Spinal cord (tissue), 10 donors: Measurements from ENCODE around the gene PCBP4. TPM values are rescaled to one million over a fixed set of nuclear protein-coding genes. Genes with fewer than 3 reads are reported as not detected.

Source experiments
- DNase-seq, 6 donors: peaks; one replicate each; pipeline versions ENCODE4 v3.0.0 to v3.0.0-alpha.2; 2013 to 2015; ENCODE audit warnings: low spot score in 6 of 6, low read depth in 4 of 6
- H3K27ac ChIP-seq: one replicate; pipeline ENCODE4 v1.5.1; 2013; ENCODE audit warnings: low read depth, low read length, control low read depth
- H3K27me3 ChIP-seq: one replicate; pipeline ENCODE4 v1.6.1; 2013; ENCODE audit warnings: low read length; ENCODE audit not compliant: control insufficient read depth, insufficient read depth
- H3K36me3 ChIP-seq: one replicate; pipeline ENCODE4 v1.6.1; 2013; ENCODE audit warnings: low read length; ENCODE audit not compliant: control insufficient read depth, insufficient read depth
- H3K4me1 ChIP-seq: one replicate; pipeline ENCODE4 v1.6.1; 2013; ENCODE audit warnings: low read length; ENCODE audit not compliant: control insufficient read depth, insufficient read depth
- H3K4me3 ChIP-seq: one replicate; pipeline ENCODE4 v1.5.1; 2013; ENCODE audit warnings: low read depth, low read length, control low read depth
- H3K9me3 ChIP-seq: one replicate; pipeline ENCODE4 v1.6.1; 2013; ENCODE audit warnings: low read length; ENCODE audit not compliant: control insufficient read depth, insufficient read depth
- WGBS: methylation state at CpG from one replicate; pipeline ENCODE4 v1.1.5; 2013; ENCODE audit warnings: missing lambda C conversion rate; ENCODE audit not compliant: insufficient coverage; 5-methylcytosine and 5-hydroxymethylcytosine counted together
- polyA plus RNA-seq, 2 donors: library from polyadenylated mRNA; unstranded; fragments of 120-200 nt; gene quantifications; one replicate each; pipeline ENCODE4 v1.2.1, GENCODE V29; 2013; ENCODE audit not compliant: insufficient read length in 2 of 2
- total RNA-seq, 2 donors: library from RNA; depleted of rRNA in 1 of 2; stranded (reverse); fragments of 120-200 nt in 1 of 2; fragments of >200 nt in 1 of 2; gene quantifications; one replicate each; pipeline versions ENCODE4 v1.2.3 to v1.2.4, GENCODE V29; 2013 to 2014
- donor health status: healthy.

The PCBP4 gene
- total and polyA plus RNA-seq, 4 donors, result 53.5 to 271 (median 159) TPM

DNA sequence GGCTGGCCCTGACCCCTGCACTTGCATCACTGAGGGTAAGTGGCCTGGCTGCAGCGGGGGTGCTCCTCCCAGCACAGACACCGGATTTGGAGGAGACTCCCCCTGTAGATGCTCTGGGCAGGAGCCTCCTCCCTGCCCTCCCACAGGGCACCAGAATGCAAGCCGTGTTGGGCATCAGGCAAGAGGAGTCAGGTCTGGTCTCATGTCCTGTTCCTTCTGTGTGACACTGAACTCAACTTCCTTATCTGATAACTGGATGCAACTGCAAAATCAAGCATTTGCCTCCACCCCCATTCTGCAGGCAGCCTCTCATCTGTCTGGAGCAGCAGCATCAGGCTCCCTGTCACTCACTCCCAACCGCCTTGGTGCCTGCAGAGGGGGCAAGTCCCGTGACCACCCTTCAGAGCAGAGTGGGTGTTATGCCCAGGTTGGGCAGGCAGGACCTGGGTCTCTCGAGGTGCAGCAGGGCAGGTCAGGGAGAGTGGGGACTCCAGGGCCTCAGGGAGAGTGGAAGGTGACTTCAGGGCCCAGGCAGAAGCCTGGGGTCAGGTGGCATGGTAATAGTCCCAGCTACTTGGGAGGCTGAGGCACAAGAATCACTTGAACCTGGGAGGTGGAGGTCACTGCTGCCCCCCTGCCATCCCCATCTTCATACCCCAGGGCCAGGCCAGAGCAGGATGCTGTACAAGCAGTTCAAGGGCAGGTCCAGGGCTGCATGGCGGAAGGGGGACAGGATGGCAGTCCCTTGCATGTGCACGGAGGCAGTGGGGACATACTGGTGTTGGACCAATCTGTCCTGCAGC, 39.0 kb upstream of the PCBP4 start:
- Histone ChIP-seq H3K27ac (no peak overlapping the region), H3K4me1 (peaks cover 57% of the 10 kb centered on the region), H3K36me3 (no peaks in the 10 kb centered on the region), H3K4me3 (no peak overlapping the region), H3K27me3 (no peaks in the 10 kb centered on the region), H3K9me3 (no peaks in the 10 kb centered on the region)
- 55% methylated on average over 8 of the region's 8 CpGs for WGBS
- no peak for DNase-seq

DNA sequence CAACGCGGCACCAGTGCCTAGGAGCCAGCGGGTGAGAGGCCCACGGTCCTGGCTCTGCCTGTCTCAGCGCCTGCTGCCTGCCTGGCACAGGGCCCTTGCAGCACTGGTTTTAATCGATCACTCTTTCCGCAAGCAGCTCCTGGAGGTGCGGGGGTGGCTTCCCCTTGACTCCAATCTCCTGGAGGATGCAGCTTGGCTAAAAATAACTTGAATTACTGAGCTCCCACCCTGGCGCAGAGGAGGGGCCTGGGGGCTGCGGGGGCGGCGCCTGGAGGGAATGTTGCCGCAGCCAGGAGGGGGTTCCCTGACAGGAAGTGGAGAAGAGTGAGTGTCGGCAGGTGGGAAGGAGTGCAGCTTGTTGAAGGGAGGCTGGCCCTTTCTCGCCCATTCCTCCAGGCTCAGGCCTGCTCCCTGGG, 38.3 kb upstream of the PCBP4 start:
- no peaks in the 10 kb centered on the region for H3K27me3 ChIP-seq
- peak overlapping the region; percentile 4 for H3K27ac ChIP-seq
- DNase-seq, result peak in 2 of 6 donors; percentile 68 to 86
- peaks cover 57% of the 10 kb centered on the region for H3K4me1 ChIP-seq
- 10% methylated on average over 15 of the region's 15 CpGs for WGBS
- no peaks in the 10 kb centered on the region for H3K9me3 ChIP-seq
- H3K36me3 ChIP-seq, result no peaks in the 10 kb centered on the region
- H3K4me3 ChIP-seq, result no peak overlapping the region

DNA sequence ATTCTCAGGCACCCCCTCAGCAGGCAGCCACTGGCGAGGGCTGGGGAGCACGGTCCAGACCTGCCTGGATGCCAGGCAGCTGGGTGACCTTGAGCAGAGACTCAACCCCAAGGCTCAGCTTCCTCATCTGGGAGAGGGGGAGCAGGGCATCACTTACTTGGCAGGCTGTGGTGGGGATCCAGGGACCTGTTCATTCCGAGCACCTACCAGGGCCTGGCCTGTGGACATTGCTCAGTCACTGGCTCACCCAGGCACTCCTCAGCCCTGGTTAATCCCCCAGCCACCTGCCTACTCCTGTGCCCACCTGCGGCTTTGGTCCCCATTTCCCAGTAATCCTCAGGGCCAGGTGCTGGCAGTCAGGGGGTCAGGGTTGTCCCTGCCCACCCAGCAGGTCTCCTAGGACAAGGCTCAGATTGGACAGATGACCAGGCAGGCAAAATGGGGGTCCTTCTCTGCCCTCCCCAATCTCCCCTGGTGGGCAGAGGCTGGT, 37.7 kb upstream of the PCBP4 start:
- no peaks in the 10 kb centered on the region for H3K27me3 ChIP-seq
- peaks cover 57% of the 10 kb centered on the region for H3K4me1 ChIP-seq
- no peaks in the 10 kb centered on the region for H3K36me3 ChIP-seq
- H3K9me3 ChIP-seq, result no peaks in the 10 kb centered on the region
- H3K4me3 ChIP-seq, result no peak overlapping the region
- peak overlapping the region; percentile 4 for H3K27ac ChIP-seq
- 79% methylated on average over 4 of the region's 4 CpGs for WGBS
- DNase-seq, result no peak

DNA sequence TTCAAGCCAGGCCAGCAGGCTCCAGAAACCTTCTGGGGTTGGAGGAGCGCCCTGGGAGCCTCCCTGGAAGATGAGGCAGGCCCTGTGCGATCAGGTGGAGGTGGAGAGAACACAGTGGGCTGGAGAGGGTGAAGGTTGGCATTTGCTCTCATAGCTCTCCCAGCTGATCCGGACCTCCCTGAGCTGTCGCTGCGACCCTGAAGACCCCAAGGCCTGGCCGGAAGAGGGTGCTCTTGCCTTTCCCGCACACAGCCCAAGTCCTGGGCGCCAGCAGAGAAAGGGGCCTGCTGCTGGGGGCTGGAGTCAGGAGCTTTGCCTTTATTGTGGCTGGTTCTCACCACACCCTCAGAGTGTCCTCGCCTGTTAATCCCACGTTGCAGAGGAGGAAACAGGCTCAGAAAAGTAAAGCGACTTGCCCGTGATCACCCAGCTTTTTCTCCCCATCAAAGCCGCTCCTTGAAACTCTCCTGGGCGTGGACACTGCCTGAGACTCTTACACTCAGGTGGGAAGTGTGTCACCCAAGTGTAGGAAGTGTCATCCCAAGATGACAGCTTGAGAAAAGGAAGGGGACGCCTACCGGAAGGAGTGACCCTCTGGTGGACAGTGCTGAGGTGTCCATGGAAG, 37.0 kb upstream of the PCBP4 start:
- WGBS, result 25% methylated on average over 11 of the region's 16 CpGs
- H3K36me3 ChIP-seq, result no peaks in the 10 kb centered on the region
- no peak overlapping the region for H3K27ac ChIP-seq
- no peak overlapping the region for H3K4me3 ChIP-seq
- no peaks in the 10 kb centered on the region for H3K9me3 ChIP-seq
- H3K4me1 ChIP-seq, result peaks cover 57% of the 10 kb centered on the region
- DNase-seq, result peak in 3 of 6 donors; percentile 65 to 89 (median 87)
- H3K27me3 ChIP-seq, result no peaks in the 10 kb centered on the region

DNA sequence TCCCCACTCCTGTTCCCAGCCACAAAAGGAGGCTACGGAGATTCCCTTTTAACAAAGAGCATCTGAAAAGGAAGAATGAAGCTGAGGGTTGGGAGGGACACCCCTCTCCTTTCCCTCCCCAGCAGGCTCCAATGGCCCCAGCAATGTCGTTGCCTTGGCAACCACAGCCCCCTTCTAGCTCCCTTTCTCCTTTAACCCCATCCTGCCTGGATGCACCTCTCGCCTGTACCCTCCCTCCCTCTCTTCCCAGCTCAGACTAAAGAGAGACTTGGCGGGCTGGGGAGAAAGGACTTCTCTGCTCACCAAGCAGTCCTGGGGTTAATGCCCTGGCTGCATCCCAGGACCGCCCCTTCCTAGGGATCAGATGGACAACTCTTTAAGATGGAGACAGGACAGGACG, 35.5 kb upstream of the PCBP4 start:
- no peak overlapping the region for H3K4me3 ChIP-seq
- peaks cover 57% of the 10 kb centered on the region for H3K4me1 ChIP-seq
- H3K36me3 ChIP-seq, result no peaks in the 10 kb centered on the region
- WGBS, result 83% methylated on average over 1 of the region's 6 CpGs
- no peaks in the 10 kb centered on the region for H3K27me3 ChIP-seq
- H3K9me3 ChIP-seq, result no peaks in the 10 kb centered on the region
- H3K27ac ChIP-seq, result no peak overlapping the region
- peak in 2 of 6 donors; percentile 40 to 89 for DNase-seq

DNA sequence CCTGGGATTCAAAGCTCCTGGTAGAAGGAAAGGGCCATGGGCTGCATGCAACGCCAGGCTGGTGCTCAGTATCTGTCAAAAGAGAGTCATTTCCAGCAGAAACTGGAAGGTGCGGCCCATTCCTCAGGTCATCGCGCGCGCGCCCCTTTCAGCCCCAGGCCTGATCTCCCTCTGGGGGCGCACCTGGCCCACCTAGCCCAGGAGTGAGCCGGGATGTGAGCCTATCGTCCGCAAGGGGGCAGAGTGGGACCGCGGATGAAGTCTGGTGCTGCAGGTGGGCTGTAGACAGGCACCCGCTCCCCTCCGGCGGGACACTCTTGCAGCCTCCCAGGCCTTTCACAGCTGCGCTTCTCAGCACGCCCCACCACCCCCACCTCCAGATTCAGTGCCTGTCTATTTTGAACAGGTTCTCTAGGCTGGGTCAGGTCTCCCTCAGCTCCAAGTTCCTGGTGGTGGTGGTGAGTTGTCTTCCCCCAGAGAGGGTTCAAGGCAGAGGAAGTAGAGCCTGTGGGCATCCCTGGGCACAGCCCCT, 34.3 kb upstream of the PCBP4 start:
- no peak overlapping the region for H3K27ac ChIP-seq
- H3K27me3 ChIP-seq, result no peaks in the 10 kb centered on the region
- no peak overlapping the region for H3K4me3 ChIP-seq
- no peaks in the 10 kb centered on the region for H3K36me3 ChIP-seq
- H3K9me3 ChIP-seq, result no peaks in the 10 kb centered on the region
- peak in 5 of 6 donors; percentile 68 to 96 (median 73) for DNase-seq
- peaks cover 53% of the 10 kb centered on the region for H3K4me1 ChIP-seq
- WGBS, result 2% methylated on average over 13 of the region's 18 CpGs

DNA sequence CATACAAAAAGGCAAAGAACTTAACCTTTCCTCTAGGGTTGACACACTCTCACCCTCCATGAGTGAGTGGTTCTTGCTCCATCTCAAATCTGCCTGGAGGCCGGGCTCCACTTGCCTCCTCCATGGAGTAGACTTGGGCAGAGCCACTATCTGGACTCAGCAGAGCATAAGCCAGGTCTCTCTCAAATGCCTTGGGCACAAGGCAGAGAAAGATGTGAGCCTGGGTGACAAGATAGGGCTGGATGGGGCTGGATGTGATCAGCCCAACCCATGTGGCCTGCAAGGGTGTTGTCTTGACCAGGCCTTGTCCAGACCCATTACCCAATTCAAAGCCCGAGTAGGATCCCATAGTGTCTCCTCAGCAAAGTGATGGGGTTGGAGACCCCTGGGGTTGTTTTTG, 32.6 kb upstream of the PCBP4 start:
- WGBS, result 76% methylated on average over 2 of the region's 2 CpGs
- H3K4me3 ChIP-seq, result no peak overlapping the region
- H3K36me3 ChIP-seq, result peaks cover 5% of the 10 kb centered on the region
- no peak overlapping the region for H3K27ac ChIP-seq
- H3K27me3 ChIP-seq, result no peaks in the 10 kb centered on the region
- H3K9me3 ChIP-seq, result no peaks in the 10 kb centered on the region
- H3K4me1 ChIP-seq, result peaks cover 49% of the 10 kb centered on the region
- no peak for DNase-seq

DNA sequence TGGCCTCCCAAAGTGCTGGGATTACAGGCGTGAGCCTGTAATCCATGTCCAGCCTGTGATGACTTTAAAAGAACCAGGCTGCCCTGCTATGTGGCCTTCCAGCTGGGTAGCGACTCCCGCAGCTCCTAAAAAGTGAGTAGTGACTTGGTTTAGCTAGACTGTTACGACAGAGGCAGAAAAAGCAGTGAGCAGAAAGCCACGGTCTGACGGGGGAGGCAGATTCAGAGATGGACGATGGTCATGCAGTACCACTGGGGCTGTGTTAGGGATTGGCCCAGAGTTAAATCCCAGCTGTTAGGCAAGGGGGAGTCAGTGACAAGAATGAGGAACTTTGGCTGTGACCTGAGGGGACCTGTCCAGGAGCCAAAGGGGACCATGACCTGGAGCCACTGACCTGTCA, 31.5 kb upstream of the PCBP4 start:
- Histone ChIP-seq H3K27me3 (no peaks in the 10 kb centered on the region), H3K27ac (no peak overlapping the region), H3K4me1 (peaks cover 49% of the 10 kb centered on the region), H3K9me3 (no peaks in the 10 kb centered on the region), H3K4me3 (no peak overlapping the region), H3K36me3 (peaks cover 16% of the 10 kb centered on the region)
- WGBS, result 80% methylated on average over 7 of the region's 7 CpGs
- DNase-seq, result no peak

DNA sequence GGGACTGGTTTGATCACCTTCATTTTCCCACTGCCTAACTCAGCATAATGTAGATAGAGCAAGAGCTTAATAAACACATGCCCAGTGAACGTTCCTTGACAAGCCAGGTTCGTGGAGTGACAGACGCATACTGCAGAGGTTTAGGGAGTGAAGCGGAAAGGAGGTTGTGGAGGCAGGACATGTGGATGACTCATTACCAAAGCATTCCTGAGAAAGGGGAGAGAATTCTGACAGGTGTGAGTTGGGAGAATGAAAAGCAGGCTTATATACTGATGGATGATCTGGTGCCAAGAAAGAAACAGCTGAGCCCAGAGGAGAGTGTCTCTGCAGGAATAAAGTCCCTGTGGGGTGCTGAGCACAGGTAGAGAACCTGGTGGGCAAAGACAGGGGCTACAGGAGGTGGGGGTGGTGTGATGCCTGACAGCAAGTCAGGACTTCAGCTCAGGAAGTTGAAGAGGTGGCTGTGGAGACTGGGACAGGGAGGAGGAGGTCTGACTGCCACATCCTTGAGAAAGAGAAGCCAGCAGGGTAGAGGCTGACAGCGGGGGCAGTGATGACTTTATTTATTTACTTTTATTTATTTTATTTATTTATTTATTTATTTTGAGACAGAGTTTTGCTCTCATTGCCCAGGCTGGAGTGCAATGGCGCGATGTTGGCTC, 30.8 kb upstream of the PCBP4 start:
- WGBS, result 67% methylated on average over 6 of the region's 7 CpGs
- H3K27me3 ChIP-seq, result no peaks in the 10 kb centered on the region
- H3K36me3 ChIP-seq, result peaks cover 23% of the 10 kb centered on the region
- no peak overlapping the region for H3K27ac ChIP-seq
- DNase-seq, result no peak
- no peak overlapping the region for H3K4me3 ChIP-seq
- H3K9me3 ChIP-seq, result no peaks in the 10 kb centered on the region
- H3K4me1 ChIP-seq, result peaks cover 44% of the 10 kb centered on the region
